ENCODE results near the gene RCAN2.

DNA sequence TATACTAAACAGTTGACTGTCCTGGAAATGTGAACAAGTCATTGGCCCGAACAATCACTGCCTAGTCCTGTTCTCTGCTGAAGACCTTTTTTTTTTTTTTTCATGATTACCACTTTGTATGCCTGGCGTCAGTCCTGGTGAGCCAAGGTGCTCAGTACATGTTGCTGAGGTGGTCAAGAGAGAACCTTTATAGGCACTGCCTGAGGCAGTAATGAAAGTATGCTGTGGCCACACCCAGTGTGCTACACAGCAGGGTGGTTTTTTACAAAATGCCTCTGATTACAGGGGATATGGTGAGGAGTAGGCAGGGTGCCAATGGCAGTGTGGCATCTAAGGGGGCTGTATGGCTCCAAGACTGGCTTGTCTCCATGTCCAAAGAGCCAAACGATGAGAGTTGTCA is 185.4 kb downstream of the RCAN2 start:
- TF ChIP-seq CTCF (conservative IDR thresholded peaks at IDR 0.05; ENCODE audit: low read length) (no peak), EZH2phosphoT487 (IDR thresholded peaks at IDR 0.05; ENCODE audit: borderline replicate concordance, low read depth, low read length) (no peak)

All from OCI-LY7 (cell line).